Endothelial cell of umbilical vein (primary cell): Measurements from ENCODE around the gene SETBP1. TPM values are rescaled to one million over a fixed set of nuclear protein-coding genes. Genes with fewer than 3 reads are reported as not detected.

Experiments
- BruUV-seq: library from RNA; stranded (reverse); fragments of 400-500 nt; replicated peaks from 2 replicates; lab custom pipeline; 2021; lab: Mats Ljungman, UMichigan
- CTCF ChIA-PET: fragments of 300-600, 350-600 bp; sonication (Branson Sonifier 250); formaldehyde crosslinking; loops from one replicate; lab custom pipeline; 2021; ENCODE audit warnings: antibody characterized with exemption, inconsistent platforms; lab: Charles Lee
- POLR2A ChIA-PET: fragments of 300-600, 350-600 bp; sonication (Branson Sonifier 250); formaldehyde crosslinking; loops from one replicate; lab custom pipeline; 2021; ENCODE audit warnings: antibody characterized with exemption, inconsistent platforms; lab: Charles Lee
- DNase-seq: peaks from one replicate; pipeline ENCODE4 v3.0.0-alpha.2; 2011; ENCODE audit warnings: low read depth, low spot score
- FAIRE-seq: peaks from 2 replicates; lab custom pipeline; 2011; peaks lifted over from hg19 to GRCh38; lab: Jason Lieb, UNC
- H2AFZ ChIP-seq: 2 replicates; pipeline ENCODE4 v1.6.0; 2012; ENCODE audit warnings: low read depth, low read length, control low read depth, inconsistent platforms
- H3K27ac ChIP-seq: 2 replicates; pipeline ENCODE4 v1.5.1; 2011; ENCODE audit warnings: low read depth, mild to moderate bottlenecking, control low read depth, low read length, moderate library complexity; ENCODE audit not compliant: insufficient read depth
- H3K27me3 ChIP-seq, 2 experiments: 2 replicates each; pipeline versions ENCODE4 v1.6.0 to v1.6.1; 2011; ENCODE audit warnings: low read length in 2 of 2, mixed read lengths in 1 of 2; ENCODE audit not compliant: control insufficient read depth in 2 of 2, insufficient read depth in 2 of 2
- H3K36me3 ChIP-seq, 2 experiments: 2 replicates in 1 of 2; 3 replicates in 1 of 2; pipeline ENCODE4 v1.5.1; 2011; ENCODE audit warnings: low read length in 2 of 2, mild to moderate bottlenecking in 1 of 2, moderate library complexity in 1 of 2; ENCODE audit not compliant: control insufficient read depth in 2 of 2, insufficient read depth in 2 of 2; ENCODE audit errors: extremely low read depth in 1 of 2
- H3K4me1 ChIP-seq: 3 replicates; pipeline ENCODE4 v1.5.1; 2011; ENCODE audit warnings: mild to moderate bottlenecking, low read length; ENCODE audit not compliant: control insufficient read depth, insufficient read depth; ENCODE audit errors: extremely low read depth
- H3K4me2 ChIP-seq: 2 replicates; pipeline ENCODE4 v1.6.1; 2011; ENCODE audit warnings: low read length, control low read depth, mixed read lengths; ENCODE audit not compliant: insufficient read depth
- H3K4me3 ChIP-seq, 3 experiments: fragments of 200-600 bp in 1 of 3; sonication (generic), shearing (Covaris generic) in 1 of 3; replicated peaks in 1 of 3; 2 replicates each; pipeline ENCODE4 v1.5.1; 2011 to 2016; ENCODE audit warnings: control low read depth in 3 of 3, low read length in 3 of 3, mild to moderate bottlenecking in 2 of 3, inconsistent platforms in 1 of 3, low read depth in 1 of 3, moderate library complexity in 1 of 3; ENCODE audit not compliant: insufficient read depth in 1 of 3
- H3K79me2 ChIP-seq: 2 replicates; pipeline ENCODE4 v1.6.0; 2012; ENCODE audit warnings: low read length, inconsistent platforms; ENCODE audit not compliant: control insufficient read depth, insufficient read depth
- H3K9ac ChIP-seq: replicated peaks from 2 replicates; pipeline ENCODE3; 2011; ENCODE audit warnings: low read length, control low read depth; ENCODE audit not compliant: insufficient read depth; ENCODE audit errors: extremely low read depth
- H3K9me1 ChIP-seq: replicated peaks from 3 replicates; pipeline ENCODE4 v1.6.0; 2011; ENCODE audit warnings: mild to moderate bottlenecking, low read length; ENCODE audit not compliant: control insufficient read depth, insufficient read depth; ENCODE audit errors: extremely low read depth
- H3K9me3 ChIP-seq: replicated peaks from 2 replicates; pipeline ENCODE4 v1.5.1; 2012; ENCODE audit warnings: low read length, inconsistent platforms; ENCODE audit not compliant: control insufficient read depth, insufficient read depth
- H4K20me1 ChIP-seq: replicated peaks from 2 replicates; pipeline ENCODE3; 2011; ENCODE audit warnings: mild to moderate bottlenecking, low read length; ENCODE audit not compliant: control insufficient read depth, insufficient read depth; ENCODE audit errors: extremely low read depth
- CTCF ChIP-seq, 2 donors: IDR thresholded peaks; 1 replicate in 1 of 2; 2 replicates in 1 of 2; pipeline ENCODE4 v1.5.1; 2011; ENCODE audit warnings: low read length in 2 of 2, mild to moderate bottlenecking in 2 of 2, moderate library complexity in 2 of 2, control low read depth in 1 of 2, inconsistent platforms in 1 of 2, low read depth in 1 of 2; ENCODE audit not compliant: insufficient read depth in 1 of 2; ENCODE audit errors: extremely low read depth in 1 of 2
- FOS ChIP-seq: IDR thresholded peaks from 2 replicates; pipeline ENCODE4 v1.6.1; 2011; ENCODE audit warnings: mild to moderate bottlenecking, low read length, moderate library complexity, borderline replicate concordance; ENCODE audit not compliant: insufficient read depth
- GATA2 ChIP-seq: IDR thresholded peaks from 2 replicates; pipeline ENCODE4 v1.7.0; 2011; ENCODE audit warnings: low read depth, mild to moderate bottlenecking, moderate library complexity, mixed read lengths, low read length; ENCODE audit not compliant: insufficient read length, insufficient read depth
- JUN ChIP-seq: IDR thresholded peaks from 2 replicates; pipeline ENCODE4 v1.6.1; 2011; ENCODE audit warnings: borderline replicate concordance, low read depth; ENCODE audit not compliant: insufficient read length, insufficient read depth
- MAX ChIP-seq: IDR thresholded peaks from 2 replicates; pipeline ENCODE4 v1.6.1; 2011; ENCODE audit not compliant: insufficient read depth, insufficient read length
- MYC ChIP-seq: IDR thresholded peaks from one replicate; pipeline ENCODE4 v1.6.1; 2011; ENCODE audit warnings: mild to moderate bottlenecking, low read depth, low read length
- POLR2A ChIP-seq: IDR thresholded peaks from 2 replicates; pipeline ENCODE4 v1.6.1; 2012; ENCODE audit warnings: low read depth, mild to moderate bottlenecking, control low read depth, low read length
- POLR2AphosphoS5 ChIP-seq: IDR thresholded peaks from 2 replicates; pipeline ENCODE4 v1.6.1; 2012; ENCODE audit warnings: low read depth, mild to moderate bottlenecking, control low read depth, low read length, moderate library complexity; ENCODE audit not compliant: insufficient read depth
- dilution Hi-C: fragments of 300-500 bp; cut with MboI; formaldehyde crosslinking; loops from one replicate; pipeline ENCODE4 v1.15.0; 2019; ENCODE audit warnings: low sequenced_read_pairs; ENCODE audit not compliant: extremely low pct_ligation_motif_present
- intact Hi-C: fragments of 100-400 bp; cut with micrococcal nuclease; formaldehyde crosslinking; loops from one replicate; pipeline ENCODE4 v1.10.0; 2022
- polyA plus RNA-seq, 4 experiments: library from polyadenylated mRNA; depleted of rRNA in 3 of 4; stranded (reverse) in 3 of 4; unstranded in 1 of 4; fragments of >200 nt; gene quantifications; 2 replicates each; pipeline versions ENCODE4 v1.2.1 to v1.2.3, GENCODE V29; 2011 to 2012; ENCODE audit warnings: missing spikeins in 1 of 4
- total RNA-seq: library from RNA; stranded (reverse); gene quantifications from 2 replicates; pipeline ENCODE4 v1.2.3, GENCODE V29; 2021

The SETBP1 gene
- total and polyA plus RNA-seq, 2 donors (not counting 3 experiments of a cell fraction or from before 2014, with no cell fraction given), result 0.76 to 3.1 TPM

- POLR2A ChIA-PET, result no interaction called here
- Histone ChIP-seq H3K9me3 (no peaks in the 10 kb centered on the region), H3K4me3 (no peak overlapping the region), H3K79me2 (no peaks in the 10 kb centered on the region), H3K36me3 (no peaks in the 10 kb centered on the region), H3K27me3 (no peaks in the 10 kb centered on the region), H3K4me1 (no peaks in the 10 kb centered on the region), H3K9ac (no peak overlapping the region), H3K9me1 (no peaks in the 10 kb centered on the region), H2AFZ (no peak overlapping the region), H4K20me1 (no peaks in the 10 kb centered on the region), H3K4me2 (no peak overlapping the region), H3K27ac (no peak overlapping the region)
- TF ChIP-seq MYC (no peak), GATA2 (no peak), CTCF (IDR thresholded peaks at IDR 0.05; ENCODE audit: extremely low read depth in 1 of 2, insufficient read depth in 1 of 2, low read depth in 1 of 2, low read length in 2 of 2) (no peak), FOS (no peak), POLR2AphosphoS5 (no peak), JUN (no peak), POLR2A (no peak), MAX (no peak)
- dilution Hi-C loops (no loop called here), intact Hi-C loops (no loop called here)
- no peak for FAIRE-seq
- DNase-seq, result no peak
- CTCF ChIA-PET, result no interaction called here
- BruUV-seq, result no TSS peak
Measured at GRCh38 chr18:45071956-45072355, 391.3 kb downstream of the SETBP1 start.
